Dermis blood vessel endothelial cell (primary cell): ENCODE data around the gene SORBS2. TPM values are rescaled to one million over a fixed set of nuclear protein-coding genes. Genes with fewer than 3 reads are reported as not detected.

Experiments used
- DNase-seq: peaks from one replicate; pipeline ENCODE4 v3.0.0; 2010
- total RNA-seq: library from RNA; depleted of rRNA; stranded (reverse); fragments of >200 nt; gene quantifications from 2 replicates; pipeline ENCODE4 v1.2.3, GENCODE V29; 2014

SORBS2 gene
- total RNA-seq, 1 donor from 2014 or later = 104 TPM

DNA sequence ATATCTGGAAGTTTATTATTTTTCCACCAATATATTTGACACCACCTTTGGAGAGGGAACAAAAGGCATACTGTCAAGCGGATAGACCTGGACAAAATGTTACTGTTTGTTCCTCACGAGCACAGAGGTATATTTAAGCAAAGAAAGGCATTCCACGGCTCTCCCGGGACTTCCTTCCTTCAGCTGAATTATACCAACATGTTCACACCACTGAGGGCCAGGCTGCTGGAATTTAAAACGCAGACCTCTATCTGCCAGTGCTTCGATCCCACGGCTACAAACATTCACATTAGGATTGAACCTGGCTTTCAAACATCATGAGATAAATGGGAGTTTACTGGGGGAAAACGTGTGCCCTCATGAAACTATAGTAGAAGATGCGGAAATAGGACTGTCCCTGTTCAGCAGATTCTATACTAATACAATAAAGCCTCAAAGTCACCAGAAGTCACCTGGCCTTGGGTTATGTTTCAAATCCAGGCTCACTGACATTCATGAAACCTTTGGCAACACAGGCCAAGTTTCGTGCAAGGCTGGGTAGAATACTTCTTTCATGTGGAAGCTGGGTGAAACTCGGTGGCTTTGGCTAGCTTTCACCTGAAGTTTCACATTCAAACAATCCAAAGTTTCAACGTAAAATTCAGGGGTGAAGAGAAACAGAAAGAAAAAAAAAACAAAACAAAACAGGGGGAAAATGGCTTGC lies 39.5 kb downstream of the SORBS2 start:
- DNase-seq = peak; percentile 56

GRCh38 chr4:185771711-185772390 lies 40.1 kb downstream of the SORBS2 start:
- DNase-seq = peak; percentile 41

DNA sequence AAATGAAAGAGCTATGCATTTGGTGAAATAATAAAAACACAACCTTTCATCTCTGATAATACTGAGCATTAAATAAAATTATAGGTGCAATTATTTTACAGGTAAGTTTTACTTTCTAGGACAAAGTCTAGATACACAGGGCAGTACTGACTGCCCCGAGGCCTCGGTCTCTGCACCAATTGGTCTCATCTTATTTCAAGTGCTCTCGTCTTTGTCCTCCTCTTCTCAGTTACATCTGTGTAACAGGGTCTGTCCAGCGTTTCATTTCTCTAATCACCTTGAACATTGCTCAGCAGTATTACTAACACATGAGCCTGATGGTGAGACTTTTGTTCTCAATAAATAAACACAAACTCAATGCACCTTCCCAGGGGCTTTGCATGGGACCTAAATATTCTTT lies 44.5 kb downstream of the SORBS2 start:
- DNase-seq = no peak

DNA sequence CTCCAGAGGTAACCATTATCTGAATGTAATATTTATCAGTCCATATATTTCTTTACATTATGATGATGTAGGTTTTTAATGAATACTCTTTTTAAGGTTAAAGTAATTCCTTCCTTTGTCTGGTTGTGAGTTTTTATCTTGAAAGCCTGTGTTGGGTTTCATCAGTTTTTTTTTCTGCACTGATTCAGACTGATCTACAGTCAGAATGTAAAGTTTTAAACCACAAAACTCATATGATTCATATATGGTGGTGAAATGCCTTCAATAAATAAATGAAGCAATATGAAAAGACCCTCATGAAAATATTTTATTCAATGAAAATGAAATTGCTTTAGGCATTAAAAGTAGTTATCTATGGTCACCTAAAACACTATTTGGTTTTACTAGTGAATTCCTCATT lies 47.1 kb downstream of the SORBS2 start:
- DNase-seq = no peak

GRCh38 chr4:185761352-185762235 lies 50.4 kb downstream of the SORBS2 start:
- DNase-seq = peak; percentile 67

GRCh38 chr4:185758807-185759206 lies 53.2 kb downstream of the SORBS2 start:
- DNase-seq = no peak

GRCh38 chr4:185755451-185755850 lies 56.5 kb downstream of the SORBS2 start:
- DNase-seq = no peak

GRCh38 chr4:185754961-185755360 lies 57.0 kb downstream of the SORBS2 start:
- DNase-seq = no peak

DNA sequence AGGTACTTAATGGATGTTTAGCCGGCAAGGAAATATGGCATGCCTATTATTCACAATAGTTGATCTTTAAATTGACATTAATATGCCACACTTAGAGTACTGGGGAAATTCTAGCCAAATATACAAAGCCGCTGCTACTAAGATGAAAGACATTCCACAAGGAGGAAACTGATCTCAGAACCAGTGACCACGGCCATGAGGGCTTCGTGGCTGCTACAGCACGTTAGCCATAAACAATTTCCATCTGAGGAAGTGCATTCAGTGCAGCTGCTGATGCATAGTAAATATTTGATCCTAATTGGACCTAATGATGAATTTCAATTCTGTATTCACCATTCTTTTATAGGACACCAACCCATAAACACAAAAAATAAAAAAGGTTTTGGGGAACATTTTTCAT lies 59.1 kb downstream of the SORBS2 start:
- DNase-seq = no peak

DNA sequence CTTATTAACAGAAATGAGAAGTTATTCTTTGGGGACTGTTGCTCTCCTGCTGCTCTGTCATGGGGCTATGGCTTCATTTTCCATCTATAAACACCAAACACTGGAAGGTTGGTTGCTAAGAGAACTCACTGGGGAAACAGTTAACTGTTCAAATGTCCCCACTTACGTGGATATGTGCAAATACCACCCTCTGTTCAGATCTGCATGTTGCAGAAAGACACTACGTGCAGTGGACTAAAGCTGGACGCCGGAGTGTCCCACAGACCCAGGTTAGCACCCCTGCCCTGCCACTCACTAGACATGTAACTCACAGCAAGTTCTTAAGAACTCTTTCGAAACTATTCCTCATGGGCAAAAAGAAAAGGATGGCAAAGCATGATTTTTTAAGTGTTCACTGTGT lies 62.1 kb downstream of the SORBS2 start:
- DNase-seq = no peak

DNA sequence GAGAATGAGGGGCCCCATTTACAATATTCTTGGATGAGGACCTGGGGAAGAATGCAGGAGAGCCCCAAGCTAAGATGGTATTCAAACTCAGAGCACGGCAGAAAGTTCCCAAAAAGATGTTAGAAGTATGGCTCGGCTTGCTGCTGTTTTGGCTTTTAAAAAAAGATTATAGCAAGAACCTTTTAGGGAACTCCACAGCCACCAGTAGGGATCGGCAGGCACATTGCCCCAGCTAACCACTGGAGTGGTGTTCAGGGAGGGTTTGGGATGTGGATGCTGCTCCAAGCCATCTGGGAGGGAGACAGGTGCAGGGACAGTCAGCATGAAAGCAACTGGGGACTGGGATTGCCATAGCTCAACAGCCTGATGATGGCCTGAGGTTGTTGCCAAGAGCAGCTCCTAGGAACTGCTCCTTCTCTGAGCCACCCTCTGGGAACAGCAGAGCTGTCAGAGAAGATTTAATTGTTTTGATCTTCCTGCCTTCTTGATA lies 63.0 kb downstream of the SORBS2 start:
- DNase-seq = no peak

DNA sequence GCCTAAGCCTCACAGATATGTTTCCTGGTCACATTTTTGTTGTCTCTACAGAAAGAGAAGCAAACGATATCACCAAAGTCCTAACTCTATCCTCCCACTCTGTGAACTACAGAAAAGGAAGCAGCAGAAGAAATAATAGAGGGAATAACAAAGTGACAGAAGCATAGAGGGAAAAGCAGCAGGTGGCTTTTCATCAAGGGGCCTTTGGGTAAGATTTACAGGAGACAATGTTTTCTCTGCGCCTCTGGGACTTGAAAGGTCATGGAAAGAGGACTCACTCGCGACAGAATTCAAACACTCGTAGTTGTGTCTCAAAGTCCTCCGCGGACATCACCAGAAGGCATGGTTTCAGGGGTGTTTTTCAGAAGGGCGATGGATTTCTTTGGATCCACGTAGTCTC lies 66.1 kb downstream of the SORBS2 start:
- no peak for DNase-seq

DNA sequence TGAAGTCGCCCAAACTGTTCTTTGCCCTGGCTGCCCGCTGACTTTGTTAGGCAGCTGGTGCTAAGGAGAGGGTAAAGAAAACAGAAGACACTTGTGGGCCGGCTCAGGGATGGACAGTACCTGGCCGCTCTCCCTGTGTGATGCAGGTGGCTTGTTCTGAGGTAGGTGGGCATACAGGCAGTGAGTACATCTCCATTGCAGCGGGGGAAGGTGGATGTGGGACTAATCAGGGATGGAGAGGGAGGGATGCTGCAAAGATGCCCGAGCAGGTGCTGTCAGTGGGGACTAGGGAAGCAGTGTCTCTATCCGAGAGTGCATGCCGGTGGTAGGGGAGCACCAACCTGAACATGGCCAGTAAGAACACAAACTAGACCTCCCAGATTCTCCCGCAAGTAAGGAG lies 67.0 kb downstream of the SORBS2 start:
- DNase-seq = no peak

GRCh38 chr4:185744488-185744862 lies 67.5 kb downstream of the SORBS2 start:
- DNase-seq = no peak

GRCh38 chr4:185743722-185744487 lies 68.1 kb downstream of the SORBS2 start:
- no peak for DNase-seq

GRCh38 chr4:185742766-185743165 lies 69.2 kb downstream of the SORBS2 start:
- peak; percentile 34 for DNase-seq

- DNase-seq = no peak
Measured at GRCh38 chr4:185741795-185742194, 70.2 kb downstream of the SORBS2 start.

GRCh38 chr4:185740471-185740873 lies 71.5 kb downstream of the SORBS2 start:
- DNase-seq = peak; percentile 36

DNA sequence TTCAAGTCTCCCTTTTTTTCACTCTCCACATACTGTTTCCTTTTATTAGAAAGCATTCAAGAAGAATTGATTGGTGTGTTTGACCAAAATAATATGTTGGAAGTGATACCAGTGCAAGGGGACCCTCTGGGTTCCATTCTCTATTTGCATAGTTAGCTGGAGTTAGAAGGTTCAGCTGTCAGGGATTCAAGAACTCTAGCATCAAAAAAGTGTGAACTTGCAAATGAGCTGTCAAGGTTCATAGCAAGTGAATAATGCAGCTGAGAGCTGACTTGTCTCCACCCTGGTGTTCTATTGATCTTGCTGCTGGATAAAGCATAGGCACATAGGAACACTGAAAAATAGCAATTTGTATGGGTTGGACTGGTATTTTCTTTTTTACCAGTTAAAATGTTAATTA lies 73.2 kb downstream of the SORBS2 start:
- DNase-seq = no peak

DNA sequence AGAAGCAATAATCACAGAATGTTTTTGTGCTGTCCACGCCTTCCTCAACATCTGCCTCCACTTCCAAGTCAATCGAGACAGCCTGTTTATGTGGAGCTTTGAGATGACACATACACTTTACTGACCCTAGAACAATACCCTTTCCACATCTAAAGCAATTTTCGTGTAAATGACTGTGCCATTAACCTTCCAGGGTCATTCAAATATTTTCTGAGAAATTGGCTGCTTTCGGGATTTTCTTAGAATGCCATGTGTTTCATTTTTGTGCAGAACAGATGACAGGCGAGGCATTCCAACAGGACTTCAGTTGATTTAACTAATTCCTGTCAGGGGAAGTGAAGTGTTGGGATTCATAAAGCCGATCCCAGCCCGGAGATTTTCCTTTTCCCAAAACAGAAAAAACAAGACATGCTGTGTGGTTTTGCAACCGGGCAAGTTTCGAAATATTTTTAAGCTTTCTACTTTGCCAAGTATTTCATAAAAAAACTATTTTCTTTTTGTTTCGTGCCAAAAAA lies 73.9 kb downstream of the SORBS2 start:
- peak; percentile 87 for DNase-seq

DNA sequence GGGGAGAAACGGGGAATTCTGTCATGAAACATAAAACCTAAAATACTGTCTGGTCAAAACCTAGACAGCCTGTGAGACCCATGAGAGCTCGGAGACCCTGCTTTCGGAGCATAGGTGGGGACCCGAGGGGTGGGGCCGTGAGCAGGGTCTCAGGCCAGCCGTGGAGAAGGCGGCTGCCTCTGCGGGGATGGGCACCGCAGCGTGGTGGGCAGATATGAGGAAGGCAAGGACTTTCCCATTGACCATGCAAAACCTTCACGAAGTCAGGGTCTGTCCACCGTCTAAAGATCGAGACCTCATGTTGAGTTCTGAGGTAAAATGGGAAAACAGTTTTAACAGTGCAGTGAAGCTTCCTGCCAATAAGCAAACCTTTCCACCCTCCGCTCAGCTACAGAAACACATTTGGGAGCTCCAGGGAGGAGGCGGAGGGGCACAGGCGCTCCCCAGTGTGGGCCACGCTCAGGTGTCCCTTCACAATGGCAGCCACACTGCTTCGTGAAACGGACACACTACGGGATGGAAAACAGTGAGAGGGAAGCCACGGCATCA lies 74.4 kb downstream of the SORBS2 start:
- DNase-seq = no peak

DNA sequence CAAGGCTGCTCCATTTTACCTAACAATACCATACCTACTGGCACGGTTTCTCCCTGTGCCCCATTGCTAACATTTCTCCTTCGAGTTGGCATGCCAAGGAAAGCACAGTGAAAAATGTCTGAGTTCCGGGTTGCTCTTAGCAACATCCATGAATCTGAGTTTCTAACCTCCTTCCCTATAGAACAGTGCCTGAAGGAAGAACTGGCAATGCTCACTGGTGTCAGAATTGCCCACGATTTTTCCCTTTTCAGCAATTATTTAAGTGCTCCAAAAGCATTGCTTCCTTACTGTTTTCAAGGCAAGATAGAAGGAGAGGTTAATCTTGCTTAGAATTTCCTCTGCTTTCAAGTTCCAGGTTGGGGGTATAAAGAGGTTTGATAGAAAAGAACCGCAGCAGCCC lies 75.1 kb downstream of the SORBS2 start:
- DNase-seq = no peak
